ENCODE data around the gene TAS2R60.

GRCh38 chr7:143444063-143444782 lies 970 bp downstream of the TAS2R60 start:
- TF ChIP-seq POLR2A (IDR thresholded peaks at IDR 0.05): no peak
- TF ChIP-seq CTCF (IDR thresholded peaks at IDR 0.05): no peak

All from testis (tissue), 2 donors.